HepG2 (cell line): ENCODE results near the gene SLC41A3. TPM values are rescaled to one million over a fixed set of nuclear protein-coding genes. Genes with fewer than 3 reads are reported as not detected.

Source experiments
- ATAC-seq: fragments of 200-7000 bp; cut with Tn5 transposase; 3 replicates; pipeline ENCODE4 v1.9.1; 2020; ENCODE audit warnings: mild to moderate bottlenecking, moderate library complexity
- BruUV-seq: library from RNA; stranded (reverse); fragments of 400-500 nt; replicated peaks from 2 replicates; lab custom pipeline; 2021; lab: Mats Ljungman, UMichigan
- CTCF ChIA-PET: fragments of 300-600 bp; formaldehyde crosslinking; extraction: SDS; loops from one replicate; lab custom pipeline; 2021; ENCODE audit warnings: low total read pairs, inconsistent platforms, low intra/inter-chr PET ratio; lab: Yijun Ruan, JAX
- POLR2A ChIA-PET: fragments of 350-600 bp; sonication (Branson Sonifier 250); formaldehyde crosslinking; loops from one replicate; lab custom pipeline; 2020; ENCODE audit warnings: antibody characterized with exemption, inconsistent platforms; lab: Yijun Ruan, JAX
- DNase-seq: peaks from one replicate; pipeline ENCODE4 v3.0.0-alpha.2; 2015; ENCODE audit warnings: low spot score
- FAIRE-seq: peaks from 3 replicates; lab custom pipeline; 2011; peaks lifted over from hg19 to GRCh38; lab: Jason Lieb, UNC
- H2AFZ ChIP-seq: one replicate; pipeline ENCODE4 v1.6.1; 2011; ENCODE audit warnings: low read length, inconsistent platforms
- H3K27ac ChIP-seq: fragments of 300-600 bp; 3 replicates; pipeline ENCODE4 v1.8.0; 2011; ENCODE audit warnings: mixed run types, mild to moderate bottlenecking, mixed read lengths, low read length, inconsistent platforms; ENCODE audit not compliant: insufficient read depth; ENCODE audit errors: extremely low read length
- H3K27me3 ChIP-seq, 2 experiments: fragments of 200-600 bp in 1 of 2; 2 replicates in 1 of 2; 3 replicates in 1 of 2; pipeline versions ENCODE4 v1.6.0 to v1.8.0; 2011; ENCODE audit warnings: low read length in 2 of 2, mild to moderate bottlenecking in 2 of 2, moderate library complexity in 2 of 2, inconsistent platforms in 1 of 2; ENCODE audit not compliant: insufficient read depth in 2 of 2, control insufficient read depth in 1 of 2
- H3K36me3 ChIP-seq, 2 experiments: fragments of 200-600 bp in 1 of 2; replicated peaks in 1 of 2; 2 replicates in 1 of 2; 3 replicates in 1 of 2; pipeline versions ENCODE4 v1.5.1 to v1.8.0; 2011; ENCODE audit warnings: low read length in 2 of 2, inconsistent platforms in 1 of 2; ENCODE audit not compliant: insufficient read depth in 2 of 2, control insufficient read depth in 1 of 2
- H3K4me1 ChIP-seq: 2 replicates; pipeline ENCODE4 v1.5.1; 2012; ENCODE audit warnings: low read length, inconsistent platforms; ENCODE audit not compliant: insufficient read depth
- H3K4me2 ChIP-seq: 2 replicates; pipeline ENCODE4 v1.6.0; 2011; ENCODE audit warnings: low read depth, low read length, inconsistent platforms
- H3K4me3 ChIP-seq, 3 experiments: fragments of 200-600 bp in 1 of 3; sonication (generic), shearing (Covaris generic) in 1 of 3; replicated peaks in 1 of 3; 2 replicates each; pipeline ENCODE4 v1.5.1; 2011 to 2016; ENCODE audit warnings: low read length in 3 of 3, inconsistent platforms in 2 of 3, low read depth in 2 of 3, mild to moderate bottlenecking in 2 of 3, control low read depth in 1 of 3, mixed read lengths in 1 of 3; ENCODE audit not compliant: insufficient read depth in 1 of 3
- H3K79me2 ChIP-seq: one replicate; pipeline ENCODE4 v1.6.1; 2011; ENCODE audit warnings: low read length, inconsistent platforms; ENCODE audit not compliant: insufficient read depth
- H3K9ac ChIP-seq: 2 replicates; pipeline ENCODE4 v1.6.0; 2011; ENCODE audit warnings: mild to moderate bottlenecking, low read depth, low read length, inconsistent platforms; ENCODE audit not compliant: insufficient read depth
- H3K9me3 ChIP-seq: 2 replicates; pipeline ENCODE4 v1.5.1; 2012; ENCODE audit warnings: mild to moderate bottlenecking, low read length
- H4K20me1 ChIP-seq: 2 replicates; pipeline ENCODE4 v1.6.0; 2011; ENCODE audit warnings: inconsistent platforms, mild to moderate bottlenecking, low read length, moderate library complexity; ENCODE audit not compliant: insufficient read depth
- ZNF253 ChIP-seq: sonication (generic); formaldehyde crosslinking; IDR thresholded peaks from 2 replicates; pipeline ENCODE4 v1.8.0; 2022; ENCODE audit warnings: mild to moderate bottlenecking, missing genetic modification reagents, borderline replicate concordance
- WGBS: methylation state at CpG from one replicate; pipeline ENCODE4 v1.1.6; 2017; ENCODE audit warnings: low lambda C conversion rate; 5-methylcytosine and 5-hydroxymethylcytosine counted together
- in situ Hi-C: cut with HindIII; loops from 2 replicates; pipeline ENCODE4 v1.10.0; 2017; ENCODE audit warnings: low pct_unique_long_range_greater_than_20kb; ENCODE audit not compliant: extremely low pct_ligation_motif_present
- intact Hi-C: fragments of 100-400 bp; cut with micrococcal nuclease; formaldehyde crosslinking; loops from one replicate; pipeline ENCODE4 v1.10.0; 2022; ENCODE audit not compliant: unreplicated experiment
- polyA plus RNA-seq, 8 experiments: library from polyadenylated mRNA; depleted of rRNA in 3 of 8; stranded (reverse) in 7 of 8; unstranded in 1 of 8; fragments of >200 nt; fragmentation: Illumina TruSeq in 4 of 8; extraction: Trizol in 4 of 8; gene quantifications; 2 replicates each; pipeline versions ENCODE4 v1.2.1 to v1.2.3, GENCODE V29; 2011 to 2016; ENCODE audit warnings: low read depth in 4 of 8, missing spikeins in 1 of 8, mixed read lengths in 1 of 8; ENCODE audit not compliant: insufficient read depth in 1 of 8
- total RNA-seq, 5 experiments: library from RNA; depleted of rRNA; stranded (reverse); fragments of >200 nt; fragmentation: Illumina TruSeq; extraction: Trizol; gene quantifications; 2 replicates each; pipeline ENCODE4 v1.2.3, GENCODE V29; 2016; ENCODE audit warnings: low read depth in 1 of 5
- TF ChIP-seq, protein P1 (sequence below): sonication (generic); formaldehyde crosslinking; IDR thresholded peaks from 2 replicates; pipeline ENCODE4 v1.4.0; 2020; ENCODE audit warnings: missing genetic modification reagents
- TF ChIP-seq, protein P2 (sequence below): sonication (generic); formaldehyde crosslinking; IDR thresholded peaks from 2 replicates; pipeline ENCODE4 v1.4.0; 2020; ENCODE audit warnings: missing genetic modification reagents
- TF ChIP-seq, protein P3 (sequence below): IDR thresholded peaks from 2 replicates; pipeline ENCODE4 v1.6.1; 2018; ENCODE audit warnings: missing genetic modification reagents
- TF ChIP-seq, protein P4 (sequence below): sonication (generic); formaldehyde crosslinking; IDR thresholded peaks from 2 replicates; pipeline ENCODE4 v1.8.0; 2022; ENCODE audit warnings: low read depth, missing genetic modification reagents

Gene SLC41A3
- total and polyA plus RNA-seq, 2 of the 13 experiments (the other 11 are each of a cell fraction or from before 2014, with no cell fraction given): 26.0 to 71.1 TPM

DNA sequence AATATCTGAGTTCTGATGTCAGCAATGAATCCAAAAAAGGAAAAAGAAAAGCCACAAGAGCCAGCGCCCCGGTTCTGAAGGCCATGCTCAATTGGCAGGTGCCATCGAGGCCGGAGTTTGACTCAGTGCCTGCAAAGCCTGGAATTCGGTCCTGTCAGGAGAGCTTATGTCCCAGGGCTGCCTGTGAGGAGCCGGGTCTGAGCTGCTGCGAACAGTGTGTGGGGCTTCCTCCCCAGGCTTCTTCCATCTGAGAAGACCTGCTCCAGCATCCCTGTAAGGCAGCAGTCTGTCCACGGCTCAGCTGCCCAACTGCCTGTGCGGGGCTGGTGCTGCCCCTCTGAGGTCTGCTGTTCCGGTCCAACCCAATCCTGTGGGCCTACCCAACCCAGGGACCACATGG, 68.8 kb downstream of the SLC41A3 start:
- BruUV-seq: no TSS peak

DNA sequence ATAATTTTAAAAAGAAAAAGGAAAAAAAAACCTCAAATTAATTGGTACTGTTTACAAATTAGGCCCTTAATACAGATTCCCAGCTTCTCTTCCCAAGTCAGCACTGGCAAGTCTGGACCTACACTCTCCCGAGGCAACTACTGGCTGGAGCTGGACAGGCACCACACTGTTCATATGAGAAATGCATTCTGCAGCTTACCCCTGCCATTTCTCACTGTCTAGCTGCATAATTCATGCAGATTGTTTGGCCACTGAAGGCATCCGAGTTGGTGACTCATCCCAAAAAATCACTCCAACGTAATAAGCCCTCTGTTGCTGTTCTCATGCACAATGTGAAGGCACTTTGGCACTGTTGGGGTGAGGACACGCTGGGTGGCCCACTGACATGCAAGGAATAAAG, 69.7 kb downstream of the SLC41A3 start:
- H3K79me2 ChIP-seq: no peaks in the 10 kb centered on the region
- WGBS: 86% methylated on average over 3 of the region's 4 CpGs
- TF ChIP-seq, protein P1, sequence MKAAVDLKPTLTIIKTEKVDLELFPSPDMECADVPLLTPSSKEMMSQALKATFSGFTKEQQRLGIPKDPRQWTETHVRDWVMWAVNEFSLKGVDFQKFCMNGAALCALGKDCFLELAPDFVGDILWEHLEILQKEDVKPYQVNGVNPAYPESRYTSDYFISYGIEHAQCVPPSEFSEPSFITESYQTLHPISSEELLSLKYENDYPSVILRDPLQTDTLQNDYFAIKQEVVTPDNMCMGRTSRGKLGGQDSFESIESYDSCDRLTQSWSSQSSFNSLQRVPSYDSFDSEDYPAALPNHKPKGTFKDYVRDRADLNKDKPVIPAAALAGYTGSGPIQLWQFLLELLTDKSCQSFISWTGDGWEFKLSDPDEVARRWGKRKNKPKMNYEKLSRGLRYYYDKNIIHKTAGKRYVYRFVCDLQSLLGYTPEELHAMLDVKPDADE: no peak
- TF ChIP-seq ZNF253 (CRISPR knock-in tag): no peak
- TF ChIP-seq, protein P2, sequence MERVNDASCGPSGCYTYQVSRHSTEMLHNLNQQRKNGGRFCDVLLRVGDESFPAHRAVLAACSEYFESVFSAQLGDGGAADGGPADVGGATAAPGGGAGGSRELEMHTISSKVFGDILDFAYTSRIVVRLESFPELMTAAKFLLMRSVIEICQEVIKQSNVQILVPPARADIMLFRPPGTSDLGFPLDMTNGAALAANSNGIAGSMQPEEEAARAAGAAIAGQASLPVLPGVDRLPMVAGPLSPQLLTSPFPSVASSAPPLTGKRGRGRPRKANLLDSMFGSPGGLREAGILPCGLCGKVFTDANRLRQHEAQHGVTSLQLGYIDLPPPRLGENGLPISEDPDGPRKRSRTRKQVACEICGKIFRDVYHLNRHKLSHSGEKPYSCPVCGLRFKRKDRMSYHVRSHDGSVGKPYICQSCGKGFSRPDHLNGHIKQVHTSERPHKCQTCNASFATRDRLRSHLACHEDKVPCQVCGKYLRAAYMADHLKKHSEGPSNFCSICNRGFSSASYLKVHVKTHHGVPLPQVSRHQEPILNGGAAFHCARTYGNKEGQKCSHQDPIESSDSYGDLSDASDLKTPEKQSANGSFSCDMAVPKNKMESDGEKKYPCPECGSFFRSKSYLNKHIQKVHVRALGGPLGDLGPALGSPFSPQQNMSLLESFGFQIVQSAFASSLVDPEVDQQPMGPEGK: no peak
- TF ChIP-seq, all 625 proteins: peak for 0
- no peak overlapping the region for H2AFZ ChIP-seq
- ChIA-PET POLR2A (no interaction called here), CTCF (no interaction called here)
- no peak overlapping the region for H3K9ac ChIP-seq
- H3K4me1 ChIP-seq: no peaks in the 10 kb centered on the region
- no peak overlapping the region for H3K27ac ChIP-seq
- ATAC-seq (no peak), FAIRE-seq (no peak), DNase-seq (no peak)
- in situ Hi-C loops (no loop called here), intact Hi-C loops (no loop called here)
- no peaks in the 10 kb centered on the region for H3K27me3 ChIP-seq
- BruUV-seq: no TSS peak
- no peak overlapping the region for H3K4me2 ChIP-seq
- H3K36me3 ChIP-seq: peaks cover 3 to 6% of the 10 kb centered on the region in 2 experiments; a peak in 3 of 5 replicates
- H4K20me1 ChIP-seq: 0 out of 2 replicates have a peak, but pooled peaks cover 2% of the 10 kb centered on the region
- no peaks in the 10 kb centered on the region for H3K9me3 ChIP-seq
- no peak overlapping the region for H3K4me3 ChIP-seq

More for the DNA sequence above, 68.8 kb downstream of the SLC41A3 start:
- ATAC-seq (no peak), FAIRE-seq (no peak), DNase-seq (no peak)
- Histone ChIP-seq H2AFZ (no peak overlapping the region), H3K27ac (no peak overlapping the region), H3K9ac (no peak overlapping the region), H3K27me3 (no peaks in the 10 kb centered on the region), H4K20me1 (0 out of 2 replicates have a peak, but pooled peaks cover 2% of the 10 kb centered on the region), H3K79me2 (no peaks in the 10 kb centered on the region), H3K9me3 (no peaks in the 10 kb centered on the region), H3K4me3 (no peak overlapping the region), H3K4me1 (no peaks in the 10 kb centered on the region), H3K36me3 (peaks cover 3 to 6% of the 10 kb centered on the region in 2 experiments; a peak in 3 of 5 replicates), H3K4me2 (no peak overlapping the region)
- intact Hi-C loops (no loop called here), in situ Hi-C loops (no loop called here)
- ChIA-PET POLR2A (no interaction called here), CTCF (no interaction called here)
- TF ChIP-seq, protein P3, sequence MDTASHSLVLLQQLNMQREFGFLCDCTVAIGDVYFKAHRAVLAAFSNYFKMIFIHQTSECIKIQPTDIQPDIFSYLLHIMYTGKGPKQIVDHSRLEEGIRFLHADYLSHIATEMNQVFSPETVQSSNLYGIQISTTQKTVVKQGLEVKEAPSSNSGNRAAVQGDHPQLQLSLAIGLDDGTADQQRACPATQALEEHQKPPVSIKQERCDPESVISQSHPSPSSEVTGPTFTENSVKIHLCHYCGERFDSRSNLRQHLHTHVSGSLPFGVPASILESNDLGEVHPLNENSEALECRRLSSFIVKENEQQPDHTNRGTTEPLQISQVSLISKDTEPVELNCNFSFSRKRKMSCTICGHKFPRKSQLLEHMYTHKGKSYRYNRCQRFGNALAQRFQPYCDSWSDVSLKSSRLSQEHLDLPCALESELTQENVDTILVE (CRISPR knock-in tag): no peak
- TF ChIP-seq, protein P4, sequence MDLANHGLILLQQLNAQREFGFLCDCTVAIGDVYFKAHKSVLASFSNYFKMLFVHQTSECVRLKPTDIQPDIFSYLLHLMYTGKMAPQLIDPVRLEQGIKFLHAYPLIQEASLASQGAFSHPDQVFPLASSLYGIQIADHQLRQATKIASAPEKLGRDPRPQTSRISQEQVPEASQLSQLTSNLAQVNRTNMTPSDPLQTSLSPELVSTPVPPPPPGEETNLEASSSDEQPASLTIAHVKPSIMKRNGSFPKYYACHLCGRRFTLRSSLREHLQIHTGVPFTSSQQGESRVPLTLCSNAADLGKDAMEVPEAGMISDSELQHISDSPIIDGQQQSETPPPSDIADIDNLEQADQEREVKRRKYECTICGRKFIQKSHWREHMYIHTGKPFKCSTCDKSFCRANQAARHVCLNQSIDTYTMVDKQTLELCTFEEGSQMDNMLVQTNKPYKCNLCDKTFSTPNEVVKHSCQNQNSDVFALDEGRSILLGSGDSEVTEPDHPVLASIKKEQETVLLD: no peak
- 92% methylated on average over 8 of the region's 10 CpGs for WGBS
